ENCODE measurements around the gene ACSF2. TPM values are rescaled to one million over a fixed set of nuclear protein-coding genes. Genes with fewer than 3 reads are reported as not detected.

Gene ACSF2
- total and polyA plus RNA-seq, 2 of the 13 experiments (the other 11 are each of a cell fraction or from before 2014, with no cell fraction given): 87.3 to 109 TPM

DNA sequence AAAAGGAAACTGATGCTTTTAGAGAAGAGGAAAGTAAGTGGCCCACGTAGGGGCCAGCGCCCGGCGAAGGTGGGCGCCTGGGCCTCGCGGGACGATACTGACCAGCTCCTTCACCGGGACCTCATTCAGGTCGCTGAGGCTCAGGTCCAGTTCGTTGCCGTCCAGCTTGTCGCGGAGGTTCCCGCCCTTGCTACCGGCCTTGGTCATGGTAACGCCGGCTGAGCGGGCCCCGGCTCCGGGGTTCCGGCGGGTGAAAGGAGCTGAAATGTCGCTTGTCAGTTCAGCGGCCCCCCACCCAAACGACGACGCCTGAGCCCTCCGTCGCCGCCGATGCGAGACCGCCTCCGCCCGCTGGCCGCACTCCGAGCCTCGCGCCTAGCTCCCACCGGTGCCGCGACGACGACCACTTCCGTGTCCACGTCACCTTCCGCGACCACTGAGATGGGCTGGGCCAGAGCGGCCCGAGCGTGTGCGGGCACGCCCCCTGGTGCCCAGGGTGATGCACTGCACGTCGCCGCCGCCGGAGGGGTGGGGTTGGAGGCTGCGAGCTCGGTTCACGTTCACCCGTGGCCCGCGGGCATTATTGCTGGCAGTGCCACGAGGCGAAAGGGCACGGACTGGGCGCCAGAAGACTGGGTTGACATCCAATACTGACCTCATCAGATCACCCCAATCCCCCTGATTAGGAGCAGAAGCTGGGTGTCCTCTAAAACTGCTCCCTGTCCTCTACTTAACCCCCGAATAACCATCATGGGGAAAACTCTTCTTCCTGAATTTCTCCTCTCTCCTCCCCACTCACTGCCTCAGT, 28.7 kb upstream of the ACSF2 start, which contains the start of gene LRRC59 (continued):
- TF ChIP-seq, protein P1, sequence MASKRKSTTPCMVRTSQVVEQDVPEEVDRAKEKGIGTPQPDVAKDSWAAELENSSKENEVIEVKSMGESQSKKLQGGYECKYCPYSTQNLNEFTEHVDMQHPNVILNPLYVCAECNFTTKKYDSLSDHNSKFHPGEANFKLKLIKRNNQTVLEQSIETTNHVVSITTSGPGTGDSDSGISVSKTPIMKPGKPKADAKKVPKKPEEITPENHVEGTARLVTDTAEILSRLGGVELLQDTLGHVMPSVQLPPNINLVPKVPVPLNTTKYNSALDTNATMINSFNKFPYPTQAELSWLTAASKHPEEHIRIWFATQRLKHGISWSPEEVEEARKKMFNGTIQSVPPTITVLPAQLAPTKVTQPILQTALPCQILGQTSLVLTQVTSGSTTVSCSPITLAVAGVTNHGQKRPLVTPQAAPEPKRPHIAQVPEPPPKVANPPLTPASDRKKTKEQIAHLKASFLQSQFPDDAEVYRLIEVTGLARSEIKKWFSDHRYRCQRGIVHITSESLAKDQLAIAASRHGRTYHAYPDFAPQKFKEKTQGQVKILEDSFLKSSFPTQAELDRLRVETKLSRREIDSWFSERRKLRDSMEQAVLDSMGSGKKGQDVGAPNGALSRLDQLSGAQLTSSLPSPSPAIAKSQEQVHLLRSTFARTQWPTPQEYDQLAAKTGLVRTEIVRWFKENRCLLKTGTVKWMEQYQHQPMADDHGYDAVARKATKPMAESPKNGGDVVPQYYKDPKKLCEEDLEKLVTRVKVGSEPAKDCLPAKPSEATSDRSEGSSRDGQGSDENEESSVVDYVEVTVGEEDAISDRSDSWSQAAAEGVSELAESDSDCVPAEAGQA (IDR thresholded peaks at IDR 0.05; ENCODE audit: low read depth): peak; percentile 92
- TF ChIP-seq, protein P1 (CRISPR knock-in tag; IDR thresholded peaks at IDR 0.05; ENCODE audit: borderline replicate concordance): peak; percentile 86; the same call in 1 of the 2 replicates
- TF ChIP-seq, protein P2, sequence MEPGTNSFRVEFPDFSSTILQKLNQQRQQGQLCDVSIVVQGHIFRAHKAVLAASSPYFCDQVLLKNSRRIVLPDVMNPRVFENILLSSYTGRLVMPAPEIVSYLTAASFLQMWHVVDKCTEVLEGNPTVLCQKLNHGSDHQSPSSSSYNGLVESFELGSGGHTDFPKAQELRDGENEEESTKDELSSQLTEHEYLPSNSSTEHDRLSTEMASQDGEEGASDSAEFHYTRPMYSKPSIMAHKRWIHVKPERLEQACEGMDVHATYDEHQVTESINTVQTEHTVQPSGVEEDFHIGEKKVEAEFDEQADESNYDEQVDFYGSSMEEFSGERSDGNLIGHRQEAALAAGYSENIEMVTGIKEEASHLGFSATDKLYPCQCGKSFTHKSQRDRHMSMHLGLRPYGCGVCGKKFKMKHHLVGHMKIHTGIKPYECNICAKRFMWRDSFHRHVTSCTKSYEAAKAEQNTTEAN (CRISPR knock-in tag; conservative IDR thresholded peaks at IDR 0.05): peak; percentile 73
- TF ChIP-seq SIN3A (IDR thresholded peaks at IDR 0.05; ENCODE audit: borderline replicate concordance, low read depth, low read length) (peak; percentile 98), KDM1A (CRISPR knock-in tag; IDR thresholded peaks at IDR 0.05) (peak; percentile 78), PRPF4 (IDR thresholded peaks at IDR 0.05; ENCODE audit: low read depth, low read length, poor library complexity, severe bottlenecking) (no peak), CBX5 (CRISPR knock-in tag; IDR thresholded peaks at IDR 0.05; ENCODE audit: borderline replicate concordance) (peak; percentile 99), ZFP90 (CRISPR knock-in tag; IDR thresholded peaks at IDR 0.05; ENCODE audit: borderline replicate concordance) (peak; percentile 93; the same call in 1 of the 2 replicates)
- TF ChIP-seq, protein P3, sequence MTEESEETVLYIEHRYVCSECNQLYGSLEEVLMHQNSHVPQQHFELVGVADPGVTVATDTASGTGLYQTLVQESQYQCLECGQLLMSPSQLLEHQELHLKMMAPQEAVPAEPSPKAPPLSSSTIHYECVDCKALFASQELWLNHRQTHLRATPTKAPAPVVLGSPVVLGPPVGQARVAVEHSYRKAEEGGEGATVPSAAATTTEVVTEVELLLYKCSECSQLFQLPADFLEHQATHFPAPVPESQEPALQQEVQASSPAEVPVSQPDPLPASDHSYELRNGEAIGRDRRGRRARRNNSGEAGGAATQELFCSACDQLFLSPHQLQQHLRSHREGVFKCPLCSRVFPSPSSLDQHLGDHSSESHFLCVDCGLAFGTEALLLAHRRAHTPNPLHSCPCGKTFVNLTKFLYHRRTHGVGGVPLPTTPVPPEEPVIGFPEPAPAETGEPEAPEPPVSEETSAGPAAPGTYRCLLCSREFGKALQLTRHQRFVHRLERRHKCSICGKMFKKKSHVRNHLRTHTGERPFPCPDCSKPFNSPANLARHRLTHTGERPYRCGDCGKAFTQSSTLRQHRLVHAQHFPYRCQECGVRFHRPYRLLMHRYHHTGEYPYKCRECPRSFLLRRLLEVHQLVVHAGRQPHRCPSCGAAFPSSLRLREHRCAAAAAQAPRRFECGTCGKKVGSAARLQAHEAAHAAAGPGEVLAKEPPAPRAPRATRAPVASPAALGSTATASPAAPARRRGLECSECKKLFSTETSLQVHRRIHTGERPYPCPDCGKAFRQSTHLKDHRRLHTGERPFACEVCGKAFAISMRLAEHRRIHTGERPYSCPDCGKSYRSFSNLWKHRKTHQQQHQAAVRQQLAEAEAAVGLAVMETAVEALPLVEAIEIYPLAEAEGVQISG (CRISPR knock-in tag; IDR thresholded peaks at IDR 0.05): peak; percentile 100
- TF ChIP-seq, protein P4, sequence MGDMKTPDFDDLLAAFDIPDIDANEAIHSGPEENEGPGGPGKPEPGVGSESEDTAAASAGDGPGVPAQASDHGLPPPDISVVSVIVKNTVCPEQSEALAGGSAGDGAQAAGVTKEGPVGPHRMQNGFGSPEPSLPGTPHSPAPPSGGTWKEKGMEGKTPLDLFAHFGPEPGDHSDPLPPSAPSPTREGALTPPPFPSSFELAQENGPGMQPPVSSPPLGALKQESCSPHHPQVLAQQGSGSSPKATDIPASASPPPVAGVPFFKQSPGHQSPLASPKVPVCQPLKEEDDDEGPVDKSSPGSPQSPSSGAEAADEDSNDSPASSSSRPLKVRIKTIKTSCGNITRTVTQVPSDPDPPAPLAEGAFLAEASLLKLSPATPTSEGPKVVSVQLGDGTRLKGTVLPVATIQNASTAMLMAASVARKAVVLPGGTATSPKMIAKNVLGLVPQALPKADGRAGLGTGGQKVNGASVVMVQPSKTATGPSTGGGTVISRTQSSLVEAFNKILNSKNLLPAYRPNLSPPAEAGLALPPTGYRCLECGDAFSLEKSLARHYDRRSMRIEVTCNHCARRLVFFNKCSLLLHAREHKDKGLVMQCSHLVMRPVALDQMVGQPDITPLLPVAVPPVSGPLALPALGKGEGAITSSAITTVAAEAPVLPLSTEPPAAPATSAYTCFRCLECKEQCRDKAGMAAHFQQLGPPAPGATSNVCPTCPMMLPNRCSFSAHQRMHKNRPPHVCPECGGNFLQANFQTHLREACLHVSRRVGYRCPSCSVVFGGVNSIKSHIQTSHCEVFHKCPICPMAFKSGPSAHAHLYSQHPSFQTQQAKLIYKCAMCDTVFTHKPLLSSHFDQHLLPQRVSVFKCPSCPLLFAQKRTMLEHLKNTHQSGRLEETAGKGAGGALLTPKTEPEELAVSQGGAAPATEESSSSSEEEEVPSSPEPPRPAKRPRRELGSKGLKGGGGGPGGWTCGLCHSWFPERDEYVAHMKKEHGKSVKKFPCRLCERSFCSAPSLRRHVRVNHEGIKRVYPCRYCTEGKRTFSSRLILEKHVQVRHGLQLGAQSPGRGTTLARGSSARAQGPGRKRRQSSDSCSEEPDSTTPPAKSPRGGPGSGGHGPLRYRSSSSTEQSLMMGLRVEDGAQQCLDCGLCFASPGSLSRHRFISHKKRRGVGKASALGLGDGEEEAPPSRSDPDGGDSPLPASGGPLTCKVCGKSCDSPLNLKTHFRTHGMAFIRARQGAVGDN (CRISPR knock-in tag; IDR thresholded peaks at IDR 0.05): peak; percentile 99
- TF ChIP-seq, protein P5, sequence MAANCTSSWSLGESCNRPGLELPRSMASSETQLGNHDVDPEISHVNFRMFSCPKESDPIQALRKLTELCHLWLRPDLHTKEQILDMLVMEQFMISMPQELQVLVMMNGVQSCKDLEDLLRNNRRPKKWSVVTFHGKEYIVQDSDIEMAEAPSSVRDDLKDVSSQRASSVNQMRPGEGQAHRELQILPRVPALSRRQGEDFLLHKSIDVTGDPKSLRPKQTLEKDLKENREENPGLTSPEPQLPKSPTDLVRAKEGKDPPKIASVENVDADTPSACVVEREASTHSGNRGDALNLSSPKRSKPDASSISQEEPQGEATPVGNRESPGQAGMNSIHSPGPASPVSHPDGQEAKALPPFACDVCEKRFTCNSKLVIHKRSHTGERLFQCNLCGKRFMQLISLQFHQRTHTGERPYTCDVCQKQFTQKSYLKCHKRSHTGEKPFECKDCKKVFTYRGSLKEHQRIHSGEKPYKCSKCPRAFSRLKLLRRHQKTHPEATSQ (CRISPR knock-in tag; IDR thresholded peaks at IDR 0.05; ENCODE audit: borderline replicate concordance): peak; percentile 98

All from HepG2 (cell line).